Activated T-cell treated with anti-CD3 and anti-CD28 coated beads, Interleukin-2, amount 50 U/mL, for 72 hours (primary cell): ENCODE results near the gene R3HDML. TPM values are rescaled to one million over a fixed set of nuclear protein-coding genes. Genes with fewer than 3 reads are reported as not detected.
"Not testable (repeated sequence)": the region's sequence is repeated elsewhere in the genome, so short reads cannot be mapped to it uniquely, and the experiment has no call there.

Experiments used
- ATAC-seq, 2 donors: fragments of 150-1000 bp; cut with Tn5 transposase; replicated peaks in 1 of 2; 2 replicates each; pipeline ENCODE4 v1.10.0; 2021; ENCODE audit warnings: moderate library complexity in 2 of 2, mild to moderate bottlenecking in 1 of 2
- DNase-seq, 2 donors: peaks; one replicate each; pipeline ENCODE4 v3.0.0; 2021 to 2022; ENCODE audit warnings: mixed read lengths in 1 of 2
- H3K27ac Mint-ChIP-seq: one replicate; pipeline ENCODE4 v1.8.0; 2022; ENCODE audit warnings: mild to moderate bottlenecking, moderate library complexity, mixed read lengths
- H3K27me3 Mint-ChIP-seq: one replicate; pipeline ENCODE4 v1.8.0; 2022; ENCODE audit warnings: low read depth, mixed read lengths
- H3K36me3 Mint-ChIP-seq, 2 donors: one replicate each; pipeline ENCODE4 v1.8.0; 2022; ENCODE audit warnings: mixed read lengths in 2 of 2, mild to moderate bottlenecking in 1 of 2; ENCODE audit not compliant: insufficient read depth in 2 of 2
- H3K4me1 Mint-ChIP-seq: one replicate; pipeline ENCODE4 v1.8.0; 2022; ENCODE audit warnings: low read depth, mixed read lengths
- H3K4me3 Mint-ChIP-seq, 2 donors: one replicate each; pipeline ENCODE4 v1.8.0; 2022; ENCODE audit warnings: mild to moderate bottlenecking in 2 of 2, mixed read lengths in 2 of 2, moderate library complexity in 2 of 2
- H3K9me3 Mint-ChIP-seq, 2 donors: one replicate each; pipeline ENCODE4 v1.8.0; 2022; ENCODE audit warnings: mixed read lengths in 2 of 2
- total RNA-seq, 2 donors: library from RNA; stranded (reverse); gene quantifications; one replicate each; pipeline ENCODE4 v1.2.3, GENCODE V29; 2022

R3HDML gene
- total RNA-seq, 2 donors from 2014 or later, result not detected

GRCh38 chr20:44336086-44336485 is 757 bp upstream of the R3HDML start:
- no peak for ATAC-seq
- no peak for DNase-seq
- H3K4me3 Mint-ChIP-seq, result no peak overlapping the region
- H3K36me3 Mint-ChIP-seq, result no peaks in the 10 kb centered on the region
- H3K27me3 Mint-ChIP-seq, result peaks cover 6% of the 10 kb centered on the region
- H3K27ac Mint-ChIP-seq, result no peak overlapping the region
- H3K4me1 Mint-ChIP-seq, result no peaks in the 10 kb centered on the region
- no peaks in the 10 kb centered on the region for H3K9me3 Mint-ChIP-seq

DNA sequence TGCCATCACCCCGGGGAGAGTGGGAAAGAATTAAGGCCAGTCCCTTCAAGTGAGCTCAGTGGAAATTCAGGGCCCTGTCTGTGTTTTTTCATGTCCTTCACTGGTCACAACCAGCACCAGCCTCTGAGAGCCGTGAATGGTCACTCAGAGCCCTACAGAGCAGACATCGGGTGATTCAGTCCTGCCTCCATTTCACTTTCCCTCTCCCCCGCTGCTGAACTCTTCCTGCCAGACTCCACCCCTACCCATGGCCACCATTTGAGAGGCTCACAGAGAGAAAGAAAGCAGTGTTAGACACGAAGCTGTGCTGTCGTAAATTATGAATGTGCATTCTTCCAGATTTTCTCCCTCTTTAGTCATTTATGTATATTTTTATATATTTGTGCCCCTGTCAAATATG is 5.4 kb downstream of the R3HDML start:
- no peak for ATAC-seq
- Mint-ChIP-seq H3K4me3 (no peak overlapping the region), H3K36me3 (no peaks in the 10 kb centered on the region), H3K4me1 (no peaks in the 10 kb centered on the region), H3K9me3 (no peaks in the 10 kb centered on the region), H3K27ac (no peak overlapping the region), H3K27me3 (peaks cover 6% of the 10 kb centered on the region)
- DNase-seq, result no peak

DNA sequence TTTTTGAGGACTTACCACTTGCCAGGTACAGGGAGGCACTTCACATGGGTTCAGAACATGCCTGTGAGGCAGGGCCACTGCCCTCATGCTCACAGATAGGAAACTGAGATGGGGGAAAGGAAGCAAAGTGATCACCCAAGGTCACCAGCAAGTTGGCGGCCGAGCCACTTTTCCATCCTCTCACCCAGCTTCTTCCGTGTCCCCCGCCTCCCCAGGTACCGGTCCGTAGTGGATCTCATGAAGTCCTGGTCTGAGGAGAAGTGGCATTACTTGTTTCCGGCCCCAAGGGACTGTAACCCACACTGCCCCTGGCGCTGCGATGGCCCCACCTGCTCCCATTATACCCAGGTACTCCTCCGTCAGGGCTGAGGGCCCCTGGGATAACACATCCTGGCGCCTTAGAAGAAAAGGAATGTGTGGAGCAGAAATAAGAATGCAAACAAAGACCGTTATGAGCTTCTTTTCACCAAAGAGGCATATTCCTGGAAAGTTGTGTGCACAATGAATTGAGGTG is 6.4 kb downstream of the R3HDML start:
- Mint-ChIP-seq H3K4me3 (no peak overlapping the region), H3K27me3 (peaks cover 6% of the 10 kb centered on the region), H3K4me1 (no peaks in the 10 kb centered on the region), H3K27ac (no peak overlapping the region), H3K36me3 (no peaks in the 10 kb centered on the region), H3K9me3 (no peaks in the 10 kb centered on the region)
- ATAC-seq (no peak), DNase-seq (no peak)

- Mint-ChIP-seq H3K4me3 (no peak overlapping the region), H3K27me3 (peaks cover 6% of the 10 kb centered on the region), H3K9me3 (no peaks in the 10 kb centered on the region), H3K36me3 (no peaks in the 10 kb centered on the region), H3K27ac (no peak overlapping the region), H3K4me1 (no peaks in the 10 kb centered on the region)
- DNase-seq (no peak), ATAC-seq (no peak)
These were observed 7.9 kb downstream of the R3HDML start for GRCh38 chr20:44344723-44345122.

DNA sequence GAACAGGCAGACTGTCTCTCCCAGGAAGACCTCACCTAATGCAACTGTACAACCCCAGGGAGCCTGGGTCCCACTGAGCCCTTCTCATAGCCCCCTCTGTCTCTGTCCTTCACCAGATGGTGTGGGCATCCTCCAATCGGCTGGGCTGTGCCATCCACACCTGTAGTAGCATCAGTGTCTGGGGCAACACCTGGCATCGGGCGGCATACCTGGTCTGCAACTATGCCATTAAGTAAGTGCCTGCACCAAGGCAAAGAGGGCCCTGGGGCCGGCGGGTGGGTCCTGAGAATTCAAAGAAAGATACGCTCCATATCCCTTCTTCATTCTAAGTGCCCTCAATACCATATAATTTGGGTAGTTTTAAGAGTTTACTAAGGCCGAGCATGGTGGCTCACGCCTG is 8.3 kb downstream of the R3HDML start:
- Mint-ChIP-seq H3K27ac (no peak overlapping the region), H3K36me3 (no peaks in the 10 kb centered on the region), H3K27me3 (peaks cover 6% of the 10 kb centered on the region), H3K4me1 (no peaks in the 10 kb centered on the region), H3K9me3 (no peaks in the 10 kb centered on the region), H3K4me3 (no peak overlapping the region)
- ATAC-seq, result no peak
- no peak for DNase-seq

GRCh38 chr20:44345941-44346340 is 9.1 kb downstream of the R3HDML start:
- H3K27me3 Mint-ChIP-seq, H3K4me1 Mint-ChIP-seq, H3K4me3 Mint-ChIP-seq, H3K27ac Mint-ChIP-seq, H3K36me3 Mint-ChIP-seq, ATAC-seq, H3K9me3 Mint-ChIP-seq, DNase-seq: not testable (repeated sequence)

GRCh38 chr20:44348168-44348659 is 11.4 kb downstream of the R3HDML start:
- DNase-seq, result no peak
- Mint-ChIP-seq H3K4me1 (no peaks in the 10 kb centered on the region), H3K27ac (no peak overlapping the region), H3K9me3 (no peaks in the 10 kb centered on the region), H3K36me3 (no peaks in the 10 kb centered on the region), H3K4me3 (no peak overlapping the region), H3K27me3 (peaks cover 6% of the 10 kb centered on the region)
- ATAC-seq, result no peak

- ATAC-seq (no peak), DNase-seq (no peak)
- Mint-ChIP-seq H3K27ac (no peak overlapping the region), H3K9me3 (no peaks in the 10 kb centered on the region), H3K4me1 (no peaks in the 10 kb centered on the region), H3K4me3 (no peak overlapping the region), H3K36me3 (no peaks in the 10 kb centered on the region), H3K27me3 (peaks cover 6% of the 10 kb centered on the region)
These were observed 12.5 kb downstream of the R3HDML start for GRCh38 chr20:44349349-44349748.

DNA sequence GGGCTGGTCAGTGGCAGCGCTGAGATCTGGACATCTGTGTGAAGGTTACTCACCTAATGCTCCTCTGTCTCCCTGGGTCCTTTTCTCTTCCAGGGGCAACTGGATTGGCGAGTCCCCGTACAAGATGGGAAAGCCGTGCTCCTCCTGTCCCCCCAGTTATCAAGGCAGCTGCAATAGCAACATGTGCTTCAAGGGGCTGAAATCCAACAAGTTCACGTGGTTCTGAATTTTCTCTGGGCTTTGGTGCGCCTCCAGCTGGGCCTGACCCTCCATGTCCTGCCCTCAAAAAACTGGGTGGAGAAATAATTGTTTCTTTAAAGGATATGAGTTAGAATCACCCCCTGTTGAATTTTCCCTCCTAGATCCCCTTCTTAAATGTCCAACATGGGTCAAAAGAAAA is 13.7 kb downstream of the R3HDML start:
- DNase-seq (no peak), ATAC-seq (no peak)
- Mint-ChIP-seq H3K27me3 (peaks cover 6% of the 10 kb centered on the region), H3K4me3 (no peak overlapping the region), H3K27ac (no peak overlapping the region), H3K36me3 (no peaks in the 10 kb centered on the region), H3K9me3 (no peaks in the 10 kb centered on the region), H3K4me1 (no peaks in the 10 kb centered on the region)

GRCh38 chr20:44354979-44355497 is 18.2 kb downstream of the R3HDML start:
- no peak for DNase-seq
- Mint-ChIP-seq H3K27me3 (no peaks in the 10 kb centered on the region), H3K27ac (no peak overlapping the region), H3K9me3 (no peaks in the 10 kb centered on the region), H3K36me3 (no peaks in the 10 kb centered on the region), H3K4me3 (no peak overlapping the region), H3K4me1 (no peaks in the 10 kb centered on the region)
- ATAC-seq, result no peak

- Mint-ChIP-seq H3K36me3 (no peaks in the 10 kb centered on the region), H3K9me3 (no peaks in the 10 kb centered on the region), H3K27me3 (no peaks in the 10 kb centered on the region), H3K4me3 (no peak within 1 kb of the TSS), H3K4me1 (no peaks in the 10 kb centered on the region), H3K27ac (no peak within 1 kb of the TSS)
- ATAC-seq (no peak), DNase-seq (no peak)
These were observed 18.9 kb downstream of the R3HDML start, which contains the start of gene HNF4A for GRCh38 chr20:44355498-44356352. Gene HNF4A (plus strand): TSS chr20:44355699. CDS start chr20:44355805, 106 bp downstream.

DNA sequence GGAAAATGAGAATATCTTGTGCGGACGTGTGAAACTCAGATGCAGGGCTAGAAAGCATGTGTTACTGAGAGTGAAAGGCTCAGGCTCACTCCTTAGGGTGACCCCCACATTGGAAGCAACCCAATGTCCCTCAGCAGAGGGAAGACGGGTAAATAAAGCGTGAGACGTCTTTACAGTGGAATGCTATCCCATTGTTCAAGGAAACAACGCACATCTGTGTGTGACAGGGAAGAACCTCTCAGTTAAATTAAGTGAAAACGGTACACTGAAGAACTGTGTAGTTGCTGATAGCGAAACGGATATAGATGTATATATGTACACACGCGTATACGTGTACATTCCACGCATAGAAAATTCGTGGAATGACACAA is 19.5 kb downstream of the R3HDML start:
- no peaks in the 10 kb centered on the region for H3K9me3 Mint-ChIP-seq
- no peak overlapping the region for H3K4me3 Mint-ChIP-seq
- ATAC-seq, result no peak
- no peak for DNase-seq
- H3K27ac Mint-ChIP-seq, result no peak overlapping the region
- no peaks in the 10 kb centered on the region for H3K27me3 Mint-ChIP-seq
- no peaks in the 10 kb centered on the region for H3K36me3 Mint-ChIP-seq
- no peaks in the 10 kb centered on the region for H3K4me1 Mint-ChIP-seq

DNA sequence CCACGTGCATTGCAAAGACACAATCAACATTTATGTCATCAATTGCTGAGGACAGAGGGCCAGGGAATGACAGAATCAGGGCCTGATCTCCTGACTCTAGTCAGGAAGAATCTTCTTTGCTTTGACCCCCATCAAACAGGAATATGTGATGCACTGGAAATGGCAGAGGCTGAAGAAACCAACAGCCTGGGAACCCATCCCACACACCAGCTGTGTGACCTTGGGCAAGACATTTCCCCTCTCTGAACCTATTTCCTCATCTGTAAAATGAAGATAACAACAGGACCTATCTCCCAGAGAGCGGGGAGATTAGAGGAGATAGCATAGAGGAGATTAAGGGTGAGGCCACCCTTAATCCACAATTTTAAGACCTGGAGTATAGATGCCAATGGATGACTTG is 20.2 kb downstream of the R3HDML start:
- no peak for DNase-seq
- no peak for ATAC-seq
- H3K4me3 Mint-ChIP-seq, result no peak overlapping the region
- H3K27me3 Mint-ChIP-seq, result no peaks in the 10 kb centered on the region
- H3K4me1 Mint-ChIP-seq, result no peaks in the 10 kb centered on the region
- H3K36me3 Mint-ChIP-seq, result no peaks in the 10 kb centered on the region
- H3K27ac Mint-ChIP-seq, result no peak overlapping the region
- H3K9me3 Mint-ChIP-seq, result no peaks in the 10 kb centered on the region
